Measurements from ENCODE around the gene OR1I1.
A peak's percentile ranks its signal among the peaks of the same experiment; 100 is the strongest.
"Not testable (repeated sequence)": the region's sequence is repeated elsewhere in the genome, so short reads cannot be mapped to it uniquely, and the experiment has no call there.

The OR1I1 gene

GRCh38 chr19:15081911-15082310 lies at the start of gene OR1I1:
TSS of gene OR1I1 (plus strand) at chr19:15082211. CDS start at chr19:15087066, 4,855 bp downstream.
- no peak for DNase-seq

GRCh38 chr19:15035795-15036311 lies 46.2 kb upstream of the OR1I1 start:
- no peak for DNase-seq

- DNase-seq: no peak
Observed at GRCh38 chr19:15037586-15037985, 44.4 kb upstream of the OR1I1 start.

GRCh38 chr19:15038294-15038693 lies 43.7 kb upstream of the OR1I1 start:
- DNase-seq: no peak

- DNase-seq: no peak
Observed at GRCh38 chr19:15042003-15042402, 40.0 kb upstream of the OR1I1 start.

- DNase-seq: no peak
Observed at GRCh38 chr19:15042826-15043225, 39.2 kb upstream of the OR1I1 start.

GRCh38 chr19:15045506-15045905 lies 36.5 kb upstream of the OR1I1 start:
- no peak for DNase-seq

- DNase-seq: no peak
Observed at GRCh38 chr19:15047680-15048079, 34.3 kb upstream of the OR1I1 start.

GRCh38 chr19:15048128-15048527 lies 33.9 kb upstream of the OR1I1 start:
- no peak for DNase-seq

GRCh38 chr19:15048885-15049541 lies 33.0 kb upstream of the OR1I1 start, which contains the start of gene CASP14:
TSS of gene CASP14 (plus strand) at chr19:15049480. CDS start at chr19:15052252, 2,772 bp downstream.
- DNase-seq: no peak

- no peak for DNase-seq
Observed at GRCh38 chr19:15050639-15051038, 31.4 kb upstream of the OR1I1 start.

- DNase-seq: no peak
Observed at GRCh38 chr19:15062036-15062435, 20.0 kb upstream of the OR1I1 start.

- not testable (repeated sequence) for DNase-seq
Observed at GRCh38 chr19:15070386-15070785, 11.6 kb upstream of the OR1I1 start.

GRCh38 chr19:15072930-15073647 lies 8.9 kb upstream of the OR1I1 start:
- no peak for DNase-seq

GRCh38 chr19:15074371-15074770 lies 7.6 kb upstream of the OR1I1 start:
- DNase-seq: no peak

- DNase-seq: no peak
Observed at GRCh38 chr19:15075806-15076205, 6.2 kb upstream of the OR1I1 start.

- DNase-seq: not testable (repeated sequence)
Observed at GRCh38 chr19:15080002-15080401, 2.0 kb upstream of the OR1I1 start.

- no peak for DNase-seq
Observed at GRCh38 chr19:15087182-15087581, 5.2 kb downstream of the OR1I1 start.

- peak; percentile 54 to 80 for DNase-seq
Observed at GRCh38 chr19:15091918-15092753, 10.1 kb downstream of the OR1I1 start.

GRCh38 chr19:15093001-15093400 lies 11.0 kb downstream of the OR1I1 start:
- DNase-seq: no peak

- DNase-seq: no peak
Observed at GRCh38 chr19:15096223-15096622, 14.2 kb downstream of the OR1I1 start.

- not testable (repeated sequence) for DNase-seq
Observed at GRCh38 chr19:15097980-15098379, 16.0 kb downstream of the OR1I1 start.

- DNase-seq: no peak
Observed at GRCh38 chr19:15098460-15098859, 16.4 kb downstream of the OR1I1 start.
